Thyroid gland (tissue), 4 donors: ENCODE data around the gene MAP3K6.

Experiments
- POLR2A ChIP-seq, 2 donors: fragments of 450-650 bp; IDR thresholded peaks; one replicate each; pipeline ENCODE4 v1.6.1; 2017; ENCODE audit warnings: antibody characterized with exemption in 2 of 2, mild to moderate bottlenecking in 2 of 2, moderate library complexity in 1 of 2
- TF ChIP-seq, protein P1 (sequence below), 6 experiments: fragments of 200-600 bp in 3 of 6; fragments of 450-650 bp in 3 of 6; sonication (generic) in 3 of 6; IDR thresholded peaks; one replicate each; pipeline ENCODE4 v1.5.1; 2016 to 2019; ENCODE audit warnings: antibody characterized with exemption in 6 of 6, mild to moderate bottlenecking in 2 of 6, inconsistent platforms in 1 of 6, moderate library complexity in 1 of 6

DNA sequence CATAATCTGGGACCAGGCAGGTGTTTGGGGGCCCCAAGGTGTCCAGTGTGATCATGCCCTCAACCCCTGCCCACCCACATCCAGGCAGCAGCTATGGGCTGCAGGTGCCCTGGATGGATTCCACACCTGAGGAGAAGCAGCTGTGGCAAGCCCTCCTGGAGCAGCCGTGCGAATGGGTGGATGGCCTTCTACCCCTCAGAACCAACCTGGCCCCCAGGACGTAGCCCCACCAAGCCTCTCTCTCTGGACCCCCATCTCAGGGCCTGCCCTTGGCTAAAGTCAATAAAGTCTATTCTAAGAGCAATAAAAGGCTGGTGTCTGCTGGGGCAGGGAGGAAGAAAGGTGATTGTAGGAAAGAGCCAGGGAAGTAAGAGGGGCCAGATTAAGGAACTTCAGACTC is 13.1 kb downstream of the MAP3K6 start:
- TF ChIP-seq, protein P1, sequence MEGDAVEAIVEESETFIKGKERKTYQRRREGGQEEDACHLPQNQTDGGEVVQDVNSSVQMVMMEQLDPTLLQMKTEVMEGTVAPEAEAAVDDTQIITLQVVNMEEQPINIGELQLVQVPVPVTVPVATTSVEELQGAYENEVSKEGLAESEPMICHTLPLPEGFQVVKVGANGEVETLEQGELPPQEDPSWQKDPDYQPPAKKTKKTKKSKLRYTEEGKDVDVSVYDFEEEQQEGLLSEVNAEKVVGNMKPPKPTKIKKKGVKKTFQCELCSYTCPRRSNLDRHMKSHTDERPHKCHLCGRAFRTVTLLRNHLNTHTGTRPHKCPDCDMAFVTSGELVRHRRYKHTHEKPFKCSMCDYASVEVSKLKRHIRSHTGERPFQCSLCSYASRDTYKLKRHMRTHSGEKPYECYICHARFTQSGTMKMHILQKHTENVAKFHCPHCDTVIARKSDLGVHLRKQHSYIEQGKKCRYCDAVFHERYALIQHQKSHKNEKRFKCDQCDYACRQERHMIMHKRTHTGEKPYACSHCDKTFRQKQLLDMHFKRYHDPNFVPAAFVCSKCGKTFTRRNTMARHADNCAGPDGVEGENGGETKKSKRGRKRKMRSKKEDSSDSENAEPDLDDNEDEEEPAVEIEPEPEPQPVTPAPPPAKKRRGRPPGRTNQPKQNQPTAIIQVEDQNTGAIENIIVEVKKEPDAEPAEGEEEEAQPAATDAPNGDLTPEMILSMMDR (IDR thresholded peaks at IDR 0.05), result no peak
- TF ChIP-seq POLR2A (IDR thresholded peaks at IDR 0.05), result no peak
